SJSA1 (cell line): Measurements from ENCODE around the gene TMEFF2. TPM values are rescaled to one million over a fixed set of nuclear protein-coding genes. Genes with fewer than 3 reads are reported as not detected.

ENCODE experiments used
- DNase-seq, 2 experiments: peaks; one replicate each; pipeline ENCODE4 v3.0.0-alpha.2; 2015 to 2020; ENCODE audit warnings: low spot score in 2 of 2, low read depth in 1 of 2
- H3K27ac ChIP-seq: fragments of 250-450 bp; sonication (Bioruptor Pico); 2 replicates; pipeline ENCODE4 v1.5.1; 2020; ENCODE audit warnings: mild to moderate bottlenecking, moderate library complexity
- H3K27me3 ChIP-seq: fragments of 250-450 bp; sonication (Bioruptor Pico); replicated peaks from 2 replicates; pipeline ENCODE4 v1.5.1; 2020; ENCODE audit warnings: mild to moderate bottlenecking, moderate library complexity
- H3K36me3 ChIP-seq: fragments of 250-450 bp; sonication (Bioruptor Pico); 2 replicates; pipeline ENCODE4 v1.5.1; 2020; ENCODE audit warnings: mild to moderate bottlenecking
- H3K4me1 ChIP-seq: fragments of 250-450 bp; sonication (Bioruptor Pico); replicated peaks from 2 replicates; pipeline ENCODE4 v1.6.1; 2021; ENCODE audit warnings: mild to moderate bottlenecking
- H3K4me3 ChIP-seq: fragments of 250-450 bp; sonication (Bioruptor Pico); 2 replicates; pipeline ENCODE4 v1.5.1; 2020; ENCODE audit warnings: mild to moderate bottlenecking
- H3K9me3 ChIP-seq: fragments of 250-450 bp; sonication (Bioruptor Pico); replicated peaks from 2 replicates; pipeline ENCODE4 v1.5.1; 2020; ENCODE audit warnings: mild to moderate bottlenecking
- total RNA-seq: library from RNA; depleted of rRNA; stranded (reverse); fragments of >200 nt; shearing (Covaris generic); gene quantifications from 2 replicates; pipeline ENCODE4 v1.2.3, GENCODE V29; 2014

Gene TMEFF2
- total RNA-seq, 1 experiment from 2014 or later, result 0.16 TPM

DNA sequence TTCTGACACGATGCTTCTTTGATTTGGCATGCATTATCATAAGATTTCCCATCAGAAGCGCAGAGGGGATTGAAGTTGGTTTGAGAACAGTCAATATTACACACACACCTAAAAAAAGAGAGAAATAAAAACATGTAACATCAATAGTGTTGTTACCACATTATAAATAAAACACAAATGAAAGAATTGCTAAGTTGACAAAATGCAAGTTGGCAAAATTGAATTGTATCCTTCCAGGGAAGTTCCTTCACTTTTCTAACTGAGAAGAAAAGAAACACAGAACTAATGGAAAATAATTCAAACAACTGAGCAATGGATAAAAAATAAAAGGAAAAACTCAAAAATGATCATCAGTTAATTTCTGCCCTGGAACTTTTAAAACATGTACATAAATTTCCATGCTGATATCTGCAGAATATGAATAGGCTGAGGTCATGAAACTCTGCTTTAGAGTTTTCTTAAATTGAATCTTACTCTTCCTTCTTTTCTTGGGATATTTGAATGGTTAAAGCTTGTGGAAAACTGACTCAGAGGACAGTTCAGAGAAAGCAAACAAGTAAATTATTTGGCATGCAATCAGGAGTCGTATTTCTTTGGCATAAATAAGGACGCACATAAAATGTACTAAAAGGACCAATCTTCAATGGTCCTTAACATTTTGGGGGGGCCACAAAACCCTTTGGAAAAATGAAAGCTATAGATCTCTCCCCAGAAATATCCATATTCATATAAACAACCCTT is 195.5 kb downstream of the TMEFF2 start:
- no peak for DNase-seq
- no peak overlapping the region for H3K4me3 ChIP-seq
- no peaks in the 10 kb centered on the region for H3K9me3 ChIP-seq
- H3K4me1 ChIP-seq, result peaks cover 7% of the 10 kb centered on the region; the same call in 1 of the 2 replicates
- H3K27ac ChIP-seq, result no peak overlapping the region
- H3K27me3 ChIP-seq, result no peaks in the 10 kb centered on the region
- H3K36me3 ChIP-seq, result no peaks in the 10 kb centered on the region

DNA sequence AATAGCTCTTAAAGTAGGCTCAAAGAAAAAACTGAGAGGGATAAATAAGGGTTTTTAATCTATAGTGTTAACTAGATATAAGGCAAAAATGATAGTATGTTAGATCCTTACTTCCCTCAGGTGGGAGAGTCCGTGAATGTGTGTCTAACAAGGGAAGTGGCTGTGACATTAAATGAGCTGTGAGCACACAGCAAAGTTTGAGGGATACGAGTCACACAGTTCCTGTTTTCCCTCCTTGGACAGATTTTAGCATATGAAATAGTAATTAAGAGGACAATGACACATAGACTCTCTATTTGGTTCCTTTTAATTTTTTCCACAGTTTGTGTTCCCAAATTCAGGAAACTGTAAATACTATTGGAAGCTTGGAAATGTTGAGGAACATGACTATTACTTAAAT is 199.4 kb downstream of the TMEFF2 start:
- Histone ChIP-seq H3K4me1 (no peaks in the 10 kb centered on the region), H3K4me3 (no peak overlapping the region), H3K27me3 (no peaks in the 10 kb centered on the region), H3K27ac (no peak overlapping the region), H3K36me3 (no peaks in the 10 kb centered on the region), H3K9me3 (no peaks in the 10 kb centered on the region)
- no peak for DNase-seq

DNA sequence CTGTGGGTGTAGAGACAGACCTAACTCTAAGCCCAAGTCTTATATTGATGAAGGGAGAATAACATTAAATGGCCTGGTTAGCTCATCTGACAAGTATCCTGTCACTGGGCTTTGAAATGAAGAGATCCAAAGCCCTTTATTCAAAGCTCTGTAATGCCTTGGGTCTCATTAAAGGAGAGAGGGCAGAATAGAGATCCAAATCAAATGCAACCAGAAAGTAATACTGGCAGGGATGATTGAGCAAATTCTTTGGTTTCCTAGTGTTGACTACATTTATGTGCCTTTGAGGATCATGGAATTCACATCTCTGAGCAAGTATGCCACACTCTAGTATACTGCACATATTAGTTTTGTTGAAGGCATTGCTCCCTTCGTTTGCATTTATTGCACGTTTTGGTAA is 200.0 kb downstream of the TMEFF2 start:
- Histone ChIP-seq H3K36me3 (no peaks in the 10 kb centered on the region), H3K4me3 (no peak overlapping the region), H3K4me1 (no peaks in the 10 kb centered on the region), H3K9me3 (no peaks in the 10 kb centered on the region), H3K27me3 (no peaks in the 10 kb centered on the region), H3K27ac (no peak overlapping the region)
- DNase-seq, result no peak

- Histone ChIP-seq H3K27ac (no peak overlapping the region), H3K9me3 (no peaks in the 10 kb centered on the region), H3K36me3 (no peaks in the 10 kb centered on the region), H3K4me3 (no peak overlapping the region), H3K27me3 (no peaks in the 10 kb centered on the region), H3K4me1 (no peaks in the 10 kb centered on the region)
- no peak for DNase-seq
These were observed 203.3 kb downstream of the TMEFF2 start for GRCh38 chr2:191991442-191991841.

DNA sequence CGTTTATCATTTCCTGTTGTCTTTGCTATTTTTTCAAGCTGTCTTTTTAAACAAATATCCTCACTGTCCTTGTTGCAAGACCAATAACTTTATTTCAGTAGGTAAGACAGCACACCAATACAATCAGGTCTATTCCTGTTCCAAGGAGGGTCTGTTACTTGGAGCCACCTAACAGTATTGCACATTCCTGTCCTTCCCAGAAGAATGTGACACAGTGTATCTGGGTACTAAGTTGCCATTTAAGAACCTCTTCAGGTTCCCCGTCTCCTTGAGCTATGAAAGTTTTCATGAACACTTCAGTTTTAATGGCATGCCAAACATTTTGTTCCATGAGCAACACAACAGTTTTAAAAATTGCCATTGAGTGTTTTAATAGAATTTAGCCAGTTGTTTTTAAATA is 209.0 kb downstream of the TMEFF2 start:
- Histone ChIP-seq H3K36me3 (no peaks in the 10 kb centered on the region), H3K9me3 (no peaks in the 10 kb centered on the region), H3K4me1 (no peaks in the 10 kb centered on the region), H3K27ac (no peak overlapping the region), H3K4me3 (no peak overlapping the region), H3K27me3 (no peaks in the 10 kb centered on the region)
- no peak for DNase-seq

DNA sequence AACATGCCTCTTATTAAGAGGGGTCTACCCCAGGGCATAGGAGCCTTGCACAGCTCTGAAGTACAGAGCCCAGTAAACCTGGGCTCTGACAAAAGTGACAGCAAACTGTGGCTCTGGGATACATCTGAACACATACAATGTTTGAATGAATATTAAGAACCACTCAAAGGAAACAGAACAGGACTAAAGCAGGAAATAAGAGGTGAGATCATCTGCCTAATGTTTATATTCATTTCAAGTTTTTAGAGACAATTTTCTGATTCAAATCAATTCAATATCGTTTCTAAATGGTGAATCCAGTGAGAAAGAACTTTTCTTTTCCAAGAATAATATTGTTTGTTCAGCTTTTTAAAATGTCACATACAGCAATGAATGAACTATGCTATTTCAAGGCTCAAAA is 211.1 kb downstream of the TMEFF2 start:
- no peak for DNase-seq
- H3K9me3 ChIP-seq, result no peaks in the 10 kb centered on the region
- no peak overlapping the region for H3K4me3 ChIP-seq
- no peak overlapping the region for H3K27ac ChIP-seq
- no peaks in the 10 kb centered on the region for H3K36me3 ChIP-seq
- H3K4me1 ChIP-seq, result no peaks in the 10 kb centered on the region
- H3K27me3 ChIP-seq, result no peaks in the 10 kb centered on the region

GRCh38 chr2:191983186-191983585 is 211.5 kb downstream of the TMEFF2 start:
- H3K27ac ChIP-seq, result no peak overlapping the region

GRCh38 chr2:191981706-191982105 is 213.0 kb downstream of the TMEFF2 start:
- no peaks in the 10 kb centered on the region for H3K27me3 ChIP-seq
- H3K9me3 ChIP-seq, result no peaks in the 10 kb centered on the region
- H3K4me3 ChIP-seq, result no peak overlapping the region
- no peak overlapping the region for H3K27ac ChIP-seq
- DNase-seq, result no peak
- peaks cover 2% of the 10 kb centered on the region for H3K4me1 ChIP-seq
- no peaks in the 10 kb centered on the region for H3K36me3 ChIP-seq

More at GRCh38 chr2:191983186-191983585, 211.5 kb downstream of the TMEFF2 start:
- no peaks in the 10 kb centered on the region for H3K4me1 ChIP-seq
- no peak overlapping the region for H3K4me3 ChIP-seq
- H3K9me3 ChIP-seq, result no peaks in the 10 kb centered on the region
- H3K36me3 ChIP-seq, result no peaks in the 10 kb centered on the region
- DNase-seq, result no peak
- H3K27me3 ChIP-seq, result no peaks in the 10 kb centered on the region

DNA sequence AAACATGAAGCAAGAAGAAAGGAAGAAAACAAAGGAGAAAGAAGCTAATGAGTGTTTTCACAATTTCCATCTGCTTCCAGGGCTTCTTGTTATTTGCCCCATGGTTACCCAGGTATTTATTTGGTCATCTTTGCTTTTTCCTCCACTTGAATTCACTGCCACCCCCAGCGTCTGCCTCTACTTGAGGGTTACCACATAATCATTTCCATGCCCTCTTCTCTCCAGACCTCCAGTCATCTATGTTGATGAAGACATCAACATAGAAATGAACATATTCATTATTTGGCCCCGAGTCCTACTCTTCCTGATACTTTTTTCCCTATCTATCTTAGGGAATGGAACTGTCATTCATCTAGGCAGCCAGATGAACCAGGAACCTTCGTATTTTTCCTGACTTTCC is 214.2 kb downstream of the TMEFF2 start:
- no peaks in the 10 kb centered on the region for H3K9me3 ChIP-seq
- H3K36me3 ChIP-seq, result no peaks in the 10 kb centered on the region
- no peaks in the 10 kb centered on the region for H3K27me3 ChIP-seq
- no peak for DNase-seq
- peaks cover 11% of the 10 kb centered on the region for H3K4me1 ChIP-seq
- H3K27ac ChIP-seq, result no peak overlapping the region
- H3K4me3 ChIP-seq, result no peak overlapping the region

- H3K4me1 ChIP-seq, result peaks cover 11% of the 10 kb centered on the region
- DNase-seq, result no peak
These were observed 215.5 kb downstream of the TMEFF2 start for GRCh38 chr2:191979221-191979730.

GRCh38 chr2:191977754-191978153 is 217.0 kb downstream of the TMEFF2 start:
- Histone ChIP-seq H3K4me3 (no peak overlapping the region), H3K27me3 (no peaks in the 10 kb centered on the region), H3K9me3 (no peaks in the 10 kb centered on the region), H3K4me1 (peaks cover 11% of the 10 kb centered on the region), H3K27ac (no peak overlapping the region), H3K36me3 (no peaks in the 10 kb centered on the region)
- no peak for DNase-seq

More at GRCh38 chr2:191979221-191979730, 215.5 kb downstream of the TMEFF2 start:
- Histone ChIP-seq H3K36me3 (no peaks in the 10 kb centered on the region), H3K4me3 (no peak overlapping the region), H3K27me3 (no peaks in the 10 kb centered on the region), H3K9me3 (no peaks in the 10 kb centered on the region), H3K27ac (no peak overlapping the region)

GRCh38 chr2:191976436-191976835 is 218.3 kb downstream of the TMEFF2 start:
- H3K27ac ChIP-seq, result no peak overlapping the region

DNA sequence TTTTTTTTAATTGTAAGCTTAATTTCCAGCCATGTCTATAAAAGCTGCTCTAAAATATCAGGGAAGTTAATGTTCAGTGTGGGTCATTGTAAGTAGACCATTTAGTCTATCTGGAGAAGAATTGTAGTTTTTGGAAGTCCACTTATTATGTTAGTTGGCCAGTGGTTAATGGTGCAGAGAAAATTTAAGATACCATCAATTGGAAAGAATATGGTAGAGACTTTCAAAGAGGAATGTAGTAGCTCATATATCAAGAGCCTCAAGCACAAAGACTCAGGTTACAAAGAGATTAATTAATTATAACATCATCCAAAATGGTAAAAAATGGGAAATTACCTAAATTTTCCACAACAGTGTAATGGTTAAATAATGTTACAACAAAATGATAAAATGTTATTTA is 220.1 kb downstream of the TMEFF2 start:
- no peak for DNase-seq
- Histone ChIP-seq H3K4me3 (no peak overlapping the region), H3K4me1 (peaks cover 11% of the 10 kb centered on the region), H3K27me3 (no peaks in the 10 kb centered on the region), H3K36me3 (no peaks in the 10 kb centered on the region), H3K9me3 (no peaks in the 10 kb centered on the region), H3K27ac (no peak overlapping the region)

More at GRCh38 chr2:191976436-191976835, 218.3 kb downstream of the TMEFF2 start:
- Histone ChIP-seq H3K9me3 (no peaks in the 10 kb centered on the region), H3K4me1 (peaks cover 11% of the 10 kb centered on the region), H3K4me3 (no peak overlapping the region), H3K27me3 (no peaks in the 10 kb centered on the region), H3K36me3 (no peaks in the 10 kb centered on the region)
- DNase-seq, result peak in 1 of 2 experiments; percentile 67

- H3K4me3 ChIP-seq, result no peak overlapping the region
- no peak overlapping the region for H3K27ac ChIP-seq
- H3K4me1 ChIP-seq, result peaks cover under 1% of the 10 kb centered on the region
- no peak for DNase-seq
- H3K36me3 ChIP-seq, result no peaks in the 10 kb centered on the region
- no peaks in the 10 kb centered on the region for H3K27me3 ChIP-seq
- H3K9me3 ChIP-seq, result no peaks in the 10 kb centered on the region
These were observed 223.9 kb downstream of the TMEFF2 start for GRCh38 chr2:191970867-191971266.
